Choroid plexus epithelial cell (primary cell): ENCODE data around the gene NPW.
"Not testable (repeated sequence)": the region's sequence is repeated elsewhere in the genome, so short reads cannot be mapped to it uniquely, and the experiment has no call there.

Experiments used
- DNase-seq: peaks from one replicate; pipeline ENCODE4 v3.0.0-alpha.2; 2010; ENCODE audit warnings: low read depth
- H3K4me3 ChIP-seq: 2 replicates; pipeline ENCODE4 v1.5.1; 2011; ENCODE audit warnings: low read depth, mild to moderate bottlenecking, control low read depth, low read length, moderate library complexity
- TF ChIP-seq, protein P1 (sequence below): conservative IDR thresholded peaks from 2 replicates; pipeline ENCODE4 v1.5.1; 2011; ENCODE audit warnings: low read depth, mild to moderate bottlenecking, control low read depth, inconsistent platforms, low read length, moderate library complexity

Gene NPW

DNA sequence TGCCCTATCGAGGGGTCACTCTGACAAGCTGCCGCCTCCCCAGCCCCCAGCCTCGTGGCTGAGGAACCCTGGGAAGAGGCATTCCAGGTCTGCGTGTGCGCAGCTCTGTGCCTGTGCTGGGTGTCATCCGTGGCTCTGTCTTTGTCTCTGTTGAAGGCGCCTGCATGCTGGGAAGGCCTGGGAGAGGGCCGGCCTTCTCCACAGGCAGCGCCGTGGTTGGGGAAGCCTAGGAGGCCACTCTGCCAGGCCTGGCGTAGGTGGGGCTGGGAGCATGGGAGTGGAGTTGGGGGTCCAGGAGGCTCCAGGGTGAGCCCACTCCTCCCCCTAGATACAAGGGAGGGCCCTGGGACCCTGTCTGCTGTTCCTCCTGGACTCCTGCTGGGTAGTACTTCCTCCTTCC is 10.5 kb downstream of the NPW start:
- TF ChIP-seq, protein P1, sequence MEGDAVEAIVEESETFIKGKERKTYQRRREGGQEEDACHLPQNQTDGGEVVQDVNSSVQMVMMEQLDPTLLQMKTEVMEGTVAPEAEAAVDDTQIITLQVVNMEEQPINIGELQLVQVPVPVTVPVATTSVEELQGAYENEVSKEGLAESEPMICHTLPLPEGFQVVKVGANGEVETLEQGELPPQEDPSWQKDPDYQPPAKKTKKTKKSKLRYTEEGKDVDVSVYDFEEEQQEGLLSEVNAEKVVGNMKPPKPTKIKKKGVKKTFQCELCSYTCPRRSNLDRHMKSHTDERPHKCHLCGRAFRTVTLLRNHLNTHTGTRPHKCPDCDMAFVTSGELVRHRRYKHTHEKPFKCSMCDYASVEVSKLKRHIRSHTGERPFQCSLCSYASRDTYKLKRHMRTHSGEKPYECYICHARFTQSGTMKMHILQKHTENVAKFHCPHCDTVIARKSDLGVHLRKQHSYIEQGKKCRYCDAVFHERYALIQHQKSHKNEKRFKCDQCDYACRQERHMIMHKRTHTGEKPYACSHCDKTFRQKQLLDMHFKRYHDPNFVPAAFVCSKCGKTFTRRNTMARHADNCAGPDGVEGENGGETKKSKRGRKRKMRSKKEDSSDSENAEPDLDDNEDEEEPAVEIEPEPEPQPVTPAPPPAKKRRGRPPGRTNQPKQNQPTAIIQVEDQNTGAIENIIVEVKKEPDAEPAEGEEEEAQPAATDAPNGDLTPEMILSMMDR, result no peak
- H3K4me3 ChIP-seq, result no peak overlapping the region

DNA sequence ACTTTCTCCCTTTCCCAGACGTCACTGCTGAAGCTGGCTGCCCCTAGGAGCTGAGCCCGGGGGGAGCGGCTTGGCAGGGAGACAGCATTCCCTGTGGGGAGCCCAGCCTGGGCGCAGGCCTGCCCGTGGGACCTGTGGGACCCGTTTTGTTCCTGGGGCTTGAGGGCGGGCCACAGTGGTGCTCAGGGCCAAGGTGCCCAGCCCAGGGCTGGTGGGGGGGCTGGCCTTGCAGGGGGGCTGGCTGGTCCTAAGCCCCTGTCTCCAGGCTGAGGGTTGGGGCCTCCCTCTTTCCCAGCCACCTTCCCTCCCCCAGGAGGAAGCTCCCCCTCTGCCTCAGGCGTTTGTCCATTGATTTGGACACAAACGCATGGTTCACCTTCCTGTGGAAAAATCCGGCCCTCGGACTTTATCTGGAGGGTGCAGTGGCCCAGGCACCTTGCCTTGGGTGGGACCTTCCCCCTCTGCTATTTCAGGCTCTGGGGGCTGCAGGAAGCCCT is 11.5 kb downstream of the NPW start:
- H3K4me3 ChIP-seq, result no peak overlapping the region
- DNase-seq, result no peak
- TF ChIP-seq, protein P1, result no peak

More for the DNA sequence above, 10.5 kb downstream of the NPW start:
- no peak for DNase-seq

DNA sequence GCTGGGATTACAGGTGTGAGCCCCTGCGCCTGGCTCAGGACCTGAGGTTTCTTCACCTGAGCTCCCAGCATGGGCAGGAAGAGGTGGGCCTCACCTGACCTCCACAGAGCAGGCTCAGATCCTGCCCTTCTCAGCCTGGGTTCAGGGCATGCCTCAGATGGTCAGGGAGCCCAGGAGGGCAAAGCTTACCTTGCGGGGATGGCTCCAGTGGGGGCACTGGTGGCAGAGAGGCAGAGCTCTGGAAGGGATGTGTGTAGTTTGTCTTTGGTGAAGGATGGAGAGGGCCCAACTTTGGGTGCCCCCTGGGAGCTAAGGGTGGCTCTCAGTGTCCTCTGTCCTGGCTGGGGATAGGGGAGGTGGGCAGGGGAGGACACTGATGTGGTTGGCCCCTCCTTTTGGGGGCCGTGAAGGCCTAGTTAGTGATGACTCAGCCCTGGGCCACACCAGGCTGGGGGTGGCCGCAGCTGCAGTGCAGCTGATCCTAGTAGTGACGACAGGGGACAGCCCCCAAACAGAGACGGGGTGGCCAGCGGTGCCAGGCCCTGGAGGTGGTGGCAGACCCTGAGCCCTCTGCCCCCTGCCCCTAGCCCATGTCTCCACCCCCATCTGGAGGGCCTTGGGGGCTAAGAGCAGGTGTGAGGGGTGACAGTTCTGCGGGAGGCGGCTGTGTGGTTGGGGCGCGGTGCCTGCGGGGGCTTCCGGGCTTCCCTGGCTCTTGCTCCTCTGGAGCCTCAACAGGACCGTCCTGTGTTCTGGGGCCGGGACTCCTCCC is 12.9 kb downstream of the NPW start:
- no peak for DNase-seq
- TF ChIP-seq, protein P1, result no peak
- H3K4me3 ChIP-seq, result no peak overlapping the region

DNA sequence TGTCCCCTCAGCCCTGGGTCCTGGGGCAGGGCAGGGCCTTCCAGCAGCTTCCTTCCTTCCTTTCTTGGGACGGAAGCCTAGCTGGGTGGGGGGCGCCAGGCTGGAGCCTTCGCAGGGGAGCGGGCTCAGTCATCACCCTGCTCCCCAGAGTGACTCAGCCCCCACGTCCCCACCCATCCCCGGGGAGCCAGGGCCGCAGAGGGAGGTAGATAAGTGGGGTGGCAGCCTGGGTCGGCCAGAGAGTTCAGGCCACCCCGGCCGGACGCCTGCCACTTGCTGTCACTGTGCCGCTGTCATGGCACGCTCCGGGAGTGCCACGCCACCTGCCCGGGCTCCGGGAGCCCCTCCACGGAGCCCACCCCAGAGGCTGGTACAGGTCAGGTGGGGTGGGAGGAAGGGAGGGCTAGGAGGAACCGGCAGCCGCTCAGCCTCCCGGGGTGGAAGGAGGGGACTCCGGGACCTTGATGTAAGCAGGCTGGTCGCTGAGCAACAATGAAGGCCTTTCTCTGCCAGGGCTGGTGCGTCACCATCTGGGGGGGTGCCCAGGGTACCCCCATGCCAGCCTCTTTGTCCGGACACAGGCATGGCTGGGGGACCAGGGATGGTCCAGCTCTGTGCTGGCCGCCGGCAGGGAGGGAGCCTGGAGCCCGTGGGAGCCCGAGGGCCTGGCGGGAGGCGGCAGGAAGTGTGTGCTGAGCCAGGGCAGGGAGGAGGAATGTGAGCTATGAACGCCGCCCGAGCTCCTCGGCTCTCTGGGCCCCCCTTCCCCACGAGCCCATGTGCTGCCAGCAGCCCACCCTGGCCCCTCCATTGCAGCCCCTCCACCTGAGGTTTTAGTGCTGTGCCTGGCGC is 13.7 kb downstream of the NPW start:
- TF ChIP-seq, protein P1, result no peak
- peak; percentile 77 for DNase-seq
- peak overlapping the region; percentile 32 for H3K4me3 ChIP-seq

DNA sequence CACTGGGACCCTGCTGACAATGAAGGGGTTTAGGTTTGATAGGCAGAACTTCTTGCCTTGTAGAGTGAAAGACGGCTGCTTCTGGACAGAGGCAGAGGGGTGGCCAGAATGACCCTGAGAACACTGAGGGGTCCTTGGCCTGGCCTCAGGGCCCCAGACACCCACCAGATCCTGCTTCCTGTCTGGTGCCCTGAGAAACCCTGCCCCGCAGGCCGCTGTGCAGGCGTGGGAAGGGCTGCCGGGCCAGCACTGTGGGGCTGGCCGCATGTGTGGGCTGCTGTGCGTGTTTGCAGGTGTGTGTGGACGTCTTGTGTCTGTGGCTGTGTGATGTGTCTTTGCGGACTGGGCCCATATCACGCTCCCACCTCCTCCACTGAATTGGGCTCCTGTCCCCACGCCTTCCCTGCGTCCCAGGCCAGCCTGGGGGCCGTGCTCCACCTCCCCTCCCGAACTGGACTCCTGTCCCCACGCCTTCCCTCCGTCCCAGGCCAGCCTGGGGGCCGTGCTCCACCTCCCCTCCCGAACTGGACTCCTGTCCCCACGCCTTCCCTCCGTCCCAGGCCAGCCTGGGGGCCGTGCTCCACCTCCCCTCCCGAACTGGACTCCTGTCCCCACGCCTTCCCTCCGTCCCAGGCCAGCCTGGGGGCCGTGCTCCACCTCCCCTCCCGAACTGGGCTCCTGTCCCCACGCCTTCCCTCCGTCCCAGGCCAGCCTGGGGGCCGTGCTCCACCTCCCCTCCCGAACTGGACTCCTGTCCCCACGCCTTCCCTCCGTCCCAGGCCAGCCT is 14.5 kb downstream of the NPW start:
- DNase-seq, result not testable (repeated sequence)
- peak overlapping the region; percentile 32 for H3K4me3 ChIP-seq

DNA sequence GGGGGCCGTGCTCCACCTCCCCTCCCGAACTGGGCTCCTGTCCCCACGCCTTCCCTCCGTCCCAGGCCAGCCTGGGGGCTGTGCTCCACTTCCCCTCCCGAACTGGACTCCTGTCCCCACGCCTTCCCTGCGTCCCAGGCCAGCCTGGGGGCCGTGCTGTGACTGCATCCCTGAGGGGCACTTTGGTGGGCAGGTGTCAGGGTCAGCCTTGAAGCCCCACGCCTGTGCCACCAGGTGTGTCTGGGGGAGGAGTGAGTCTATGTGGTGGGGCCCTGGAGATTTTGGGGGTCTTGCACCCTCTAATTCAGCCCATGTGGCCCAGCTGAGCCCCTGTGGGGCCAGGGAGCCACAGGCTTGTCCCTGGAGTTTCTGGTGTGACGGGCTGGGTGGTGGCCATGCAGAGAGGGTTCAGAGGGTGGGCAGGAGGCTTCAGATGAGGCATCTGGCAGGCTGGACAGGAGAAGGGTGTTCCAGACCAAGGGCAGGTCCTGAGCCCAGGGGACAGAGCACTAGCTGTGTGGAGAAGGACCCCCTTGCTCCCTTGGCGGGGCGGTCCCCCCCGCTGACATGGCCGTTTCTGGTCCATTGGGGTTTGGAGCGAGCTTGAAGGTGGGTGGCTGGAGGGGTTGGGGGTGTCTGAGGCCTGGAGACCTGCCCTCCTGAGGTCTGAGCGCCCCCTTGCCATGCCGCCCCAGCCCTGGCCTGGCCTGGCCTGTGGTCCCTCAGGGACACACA is 15.3 kb downstream of the NPW start:
- TF ChIP-seq, protein P1, result no peak
- H3K4me3 ChIP-seq, result no peak overlapping the region
- DNase-seq, result no peak
